SK-N-SH (cell line): ENCODE results near the gene EIF2D. TPM values are rescaled to one million over a fixed set of nuclear protein-coding genes. Genes with fewer than 3 reads are reported as not detected.

Experiments used
- CTCF ChIA-PET: fragments of 300-600, 350-600 bp; formaldehyde crosslinking; extraction: SDS; loops from one replicate; lab custom pipeline; 2021; lab: Yijun Ruan, JAX
- POLR2A ChIA-PET: fragments of 350-600 bp; sonication (Branson Sonifier 250); formaldehyde crosslinking; extraction: SDS; loops from one replicate; lab custom pipeline; 2020; ENCODE audit warnings: antibody characterized with exemption, inconsistent platforms; lab: Yijun Ruan, JAX
- DNase-seq: peaks from one replicate; pipeline ENCODE4 v3.0.0; 2012
- H2AFZ ChIP-seq: fragments of 200-600 bp; sonication (generic); 2 replicates; pipeline ENCODE4 v1.8.1; 2016; ENCODE audit warnings: antibody characterized with exemption, mild to moderate bottlenecking, low read depth
- H3F3A ChIP-seq: fragments of 200-600 bp; sonication (generic); replicated peaks from 2 replicates; pipeline ENCODE3; 2016; ENCODE audit warnings: antibody characterized with exemption, mild to moderate bottlenecking; ENCODE audit not compliant: insufficient read depth
- H3K27ac ChIP-seq, 2 experiments: fragments of 200-500 bp in 1 of 2; fragments of 200-600 bp in 1 of 2; sonication (Bioruptor generic) in 1 of 2; sonication (generic), shearing (Covaris generic) in 1 of 2; 2 replicates each; pipeline versions ENCODE4 v1.5.1 to v1.6.1; 2014 to 2016; ENCODE audit warnings: low read depth in 2 of 2, inconsistent platforms in 1 of 2, low read length in 1 of 2, mild to moderate bottlenecking in 1 of 2, mixed read lengths in 1 of 2
- H3K27me3 ChIP-seq: fragments of 200-600 bp; sonication (generic), shearing (Covaris generic); 2 replicates; pipeline ENCODE4 v1.6.1; 2016; ENCODE audit warnings: mixed run types; ENCODE audit not compliant: insufficient read depth
- H3K36me3 ChIP-seq, 2 experiments: fragments of 200-500 bp in 1 of 2; fragments of 200-600 bp in 1 of 2; sonication (Bioruptor generic) in 1 of 2; sonication (generic) in 1 of 2; replicated peaks in 1 of 2; 2 replicates each; pipeline versions ENCODE3 to v1.5.1; 2014 to 2016; ENCODE audit warnings: low read length in 1 of 2, mild to moderate bottlenecking in 1 of 2; ENCODE audit not compliant: insufficient read depth in 2 of 2, control insufficient read depth in 1 of 2
- H3K4me1 ChIP-seq, 2 experiments: fragments of 200-500 bp in 1 of 2; fragments of 200-600 bp in 1 of 2; sonication (Bioruptor generic) in 1 of 2; sonication (generic), shearing (Covaris generic) in 1 of 2; 2 replicates each; pipeline versions ENCODE4 v1.5.1 to v1.6.1; 2014 to 2016; ENCODE audit warnings: low read depth in 1 of 2, low read length in 1 of 2, mixed run types in 1 of 2; ENCODE audit not compliant: insufficient read depth in 2 of 2, control insufficient read depth in 1 of 2
- H3K4me2 ChIP-seq: fragments of 200-600 bp; sonication (generic), shearing (Covaris generic); 2 replicates; pipeline ENCODE4 v1.6.1; 2017; ENCODE audit warnings: mixed run types
- H3K4me3 ChIP-seq, 2 experiments: fragments of 200-500 bp in 1 of 2; fragments of 200-600 bp in 1 of 2; sonication (Bioruptor generic) in 1 of 2; sonication (generic), shearing (Covaris generic) in 1 of 2; 2 replicates each; pipeline versions ENCODE4 v1.5.1 to v1.8.1; 2014 to 2016; ENCODE audit warnings: low read depth in 2 of 2, inconsistent platforms in 1 of 2, low read length in 1 of 2, mild to moderate bottlenecking in 1 of 2, mixed read lengths in 1 of 2, moderate library complexity in 1 of 2
- H3K79me2 ChIP-seq: fragments of 200-600 bp; sonication (generic); 2 replicates; pipeline ENCODE4 v1.8.1; 2017; ENCODE audit warnings: mild to moderate bottlenecking; ENCODE audit not compliant: insufficient read depth
- H3K9ac ChIP-seq: fragments of 200-600 bp; sonication (generic); 2 replicates; pipeline ENCODE4 v1.6.1; 2017; ENCODE audit warnings: mixed run types
- H3K9me2 ChIP-seq: fragments of 200-600 bp; sonication (generic); 2 replicates; pipeline ENCODE4 v1.6.1; 2017; ENCODE audit warnings: mixed run types
- H3K9me3 ChIP-seq: fragments of 200-600 bp; sonication (generic); 2 replicates; pipeline ENCODE4 v1.6.1; 2017; ENCODE audit warnings: mixed run types, mild to moderate bottlenecking, moderate library complexity
- H4K20me1 ChIP-seq: fragments of 200-600 bp; sonication (generic); 2 replicates; pipeline ENCODE4 v1.6.1; 2017; ENCODE audit warnings: mild to moderate bottlenecking, mixed run types; ENCODE audit not compliant: insufficient read depth
- CHD2 ChIP-seq: fragments of 150-350 bp; IDR thresholded peaks from 2 replicates; pipeline ENCODE4 v1.6.1; 2018; ENCODE audit warnings: low read length; ENCODE audit not compliant: partially characterized antibody
- CTCF ChIP-seq: fragments of 200-600 bp; sonication (generic); IDR thresholded peaks from 2 replicates; pipeline ENCODE4 v1.6.1; 2017; ENCODE audit warnings: antibody characterized with exemption, mild to moderate bottlenecking, moderate library complexity
- IRF3 ChIP-seq: fragments of 150-350 bp; IDR thresholded peaks from 2 replicates; pipeline ENCODE4 v1.6.1; 2016; ENCODE audit warnings: mild to moderate bottlenecking, low read depth, low read length
- JUND ChIP-seq: IDR thresholded peaks from 2 replicates; pipeline ENCODE4 v1.4.0; 2012
- MEF2A ChIP-seq: IDR thresholded peaks from 2 replicates; pipeline ENCODE4 v1.4.0; 2012; ENCODE audit warnings: low read depth, borderline replicate concordance
- NFIC ChIP-seq: IDR thresholded peaks from 2 replicates; pipeline ENCODE4 v1.4.0; 2012; ENCODE audit warnings: borderline replicate concordance
- RAD21 ChIP-seq: IDR thresholded peaks from 2 replicates; pipeline ENCODE4 v1.6.1; 2012; ENCODE audit warnings: mild to moderate bottlenecking, low read length
- RCOR1 ChIP-seq: fragments of 150-350 bp; IDR thresholded peaks from 2 replicates; pipeline ENCODE4 v1.6.1; 2017; ENCODE audit warnings: antibody characterized with exemption, low read length
- RXRA ChIP-seq: IDR thresholded peaks from 2 replicates; pipeline ENCODE4 v1.4.0; 2012; ENCODE audit warnings: low read depth, mild to moderate bottlenecking, borderline replicate concordance
- SMC3 ChIP-seq: IDR thresholded peaks from 2 replicates; pipeline ENCODE4 v1.6.1; 2012; ENCODE audit warnings: low read depth, low read length, improper control_type of control experiment
- TAF1 ChIP-seq: IDR thresholded peaks from 2 replicates; pipeline ENCODE4 v1.6.1; 2012; ENCODE audit warnings: low read depth, mild to moderate bottlenecking, low read length, moderate library complexity, borderline replicate concordance
- TCF12 ChIP-seq: IDR thresholded peaks from 2 replicates; pipeline ENCODE4 v1.4.0; 2012
- TEAD4 ChIP-seq: IDR thresholded peaks from 2 replicates; pipeline ENCODE4 v1.4.0; 2012; ENCODE audit warnings: mild to moderate bottlenecking, borderline replicate concordance; ENCODE audit not compliant: insufficient read depth
- USF2 ChIP-seq: fragments of 150-350 bp; IDR thresholded peaks from 2 replicates; pipeline ENCODE4 v1.6.1; 2017; ENCODE audit warnings: antibody characterized with exemption, low read length, low read depth, borderline replicate concordance
- ZBTB33 ChIP-seq: IDR thresholded peaks from 2 replicates; pipeline ENCODE4 v1.4.0; 2012; ENCODE audit warnings: low read depth, borderline replicate concordance
- WGBS: methylation state at CpG from one replicate; pipeline ENCODE4 v1.1.6; 2017; ENCODE audit warnings: low lambda C conversion rate; 5-methylcytosine and 5-hydroxymethylcytosine counted together
- polyA plus RNA-seq, 3 experiments: library from polyadenylated mRNA; depleted of rRNA; stranded (reverse); fragments of >200 nt; gene quantifications; 2 replicates each; pipeline ENCODE4 v1.2.3, GENCODE V29; 2012

EIF2D gene
- polyA plus RNA-seq, 1 of the 3 experiments (the other 2 are of a cell fraction), result 59.5 TPM

GRCh38 chr1:206591696-206592095 is 20.6 kb downstream of the EIF2D start:
- H3K4me2 ChIP-seq, result no peak overlapping the region
- H3K4me1 ChIP-seq, result peaks cover 5 to 25% of the 10 kb centered on the region in 2 experiments
- H3K9ac ChIP-seq, result no peak overlapping the region
- H3F3A ChIP-seq, result peaks cover 24% of the 10 kb centered on the region
- H2AFZ ChIP-seq, result no peak overlapping the region
- DNase-seq, result no peak
- no peaks in the 10 kb centered on the region for H3K9me3 ChIP-seq
- no peak overlapping the region for H3K4me3 ChIP-seq
- peaks cover 13 to 74% of the 10 kb centered on the region in 2 experiments for H3K36me3 ChIP-seq
- H3K79me2 ChIP-seq, result no peaks in the 10 kb centered on the region
- no peak overlapping the region for H3K27ac ChIP-seq
- H3K27me3 ChIP-seq, result no peaks in the 10 kb centered on the region
- ChIA-PET POLR2A (no interaction called here), CTCF (interaction anchor here (0.7 to 3.6 kb wide), 8 partner anchors 8 to 114 kb away, joined by 3 to 24 read pairs (median 4); partner anchors contain the start of gene EIF2D)
- WGBS, result 99% methylated on average over 9 of the region's 9 CpGs
- TF ChIP-seq NFIC, result no peak
- TF ChIP-seq JUND, result no peak
- no peak for TF ChIP-seq TAF1
- TF ChIP-seq RXRA, result no peak
- H4K20me1 ChIP-seq, result no peaks in the 10 kb centered on the region
- H3K9me2 ChIP-seq, result no peaks in the 10 kb centered on the region

- Histone ChIP-seq H2AFZ (no peak overlapping the region), H3K9ac (no peak overlapping the region), H3K36me3 (peaks cover 12 to 70% of the 10 kb centered on the region in 2 experiments), H3K9me2 (no peaks in the 10 kb centered on the region), H3F3A (peaks cover 24% of the 10 kb centered on the region), H3K27ac (no peak overlapping the region), H3K4me2 (no peak overlapping the region), H3K27me3 (no peaks in the 10 kb centered on the region), H3K9me3 (no peaks in the 10 kb centered on the region), H3K79me2 (no peaks in the 10 kb centered on the region), H3K4me1 (peaks cover 5 to 25% of the 10 kb centered on the region in 2 experiments), H3K4me3 (no peak overlapping the region), H4K20me1 (no peaks in the 10 kb centered on the region)
- TF ChIP-seq TEAD4, result no peak
- no peak for TF ChIP-seq RCOR1
- no peak for TF ChIP-seq JUND
- TF ChIP-seq RAD21, result no peak
- no peak for TF ChIP-seq CHD2
- peak; percentile 21; the same call in 1 of the 2 replicates for TF ChIP-seq TCF12
- TF ChIP-seq USF2, result no peak
- POLR2A ChIA-PET, result no interaction called here
- 83% methylated on average over 5 of the region's 5 CpGs for WGBS
- CTCF ChIA-PET, result interaction anchor here (0.7 to 3.6 kb wide), 8 partner anchors 8 to 114 kb away, joined by 3 to 24 read pairs (median 4); partner anchors contain the start of gene EIF2D
- DNase-seq, result no peak
These were observed 21.0 kb downstream of the EIF2D start for GRCh38 chr1:206591226-206591625.

GRCh38 chr1:206590025-206590758 is 22.1 kb downstream of the EIF2D start:
- 61% methylated on average over 8 of the region's 8 CpGs for WGBS
- H3K9me3 ChIP-seq, result no peaks in the 10 kb centered on the region
- H3K27me3 ChIP-seq, result no peaks in the 10 kb centered on the region
- no peak overlapping the region for H3K9ac ChIP-seq
- peak overlapping the region; percentile 56; the same call in 1 of the 2 replicates for H3K4me2 ChIP-seq
- H4K20me1 ChIP-seq, result no peaks in the 10 kb centered on the region
- H3K4me3 ChIP-seq, result no peak overlapping the region
- peak overlapping the region; percentile 79 to 80; a peak in 3 of 4 replicates for H3K27ac ChIP-seq
- peaks cover 24% of the 10 kb centered on the region for H3F3A ChIP-seq
- H3K36me3 ChIP-seq, result peaks cover 12 to 62% of the 10 kb centered on the region in 2 experiments
- peaks cover 5 to 25% of the 10 kb centered on the region in 2 experiments for H3K4me1 ChIP-seq
- DNase-seq, result no peak
- CTCF ChIA-PET, result interaction anchor here (1.0 to 12.7 kb wide), 3 partner anchors 16 to 84 kb away, joined by 3 to 241 read pairs (median 4); no protein-coding TSS in a partner anchor
- POLR2A ChIA-PET, result no interaction called here
- H2AFZ ChIP-seq, result no peak overlapping the region
- H3K79me2 ChIP-seq, result no peaks in the 10 kb centered on the region
- no peaks in the 10 kb centered on the region for H3K9me2 ChIP-seq
- no peak for TF ChIP-seq RXRA
- no peak for TF ChIP-seq ZBTB33
- no peak for TF ChIP-seq SMC3
- TF ChIP-seq IRF3, result no peak
- no peak for TF ChIP-seq MEF2A
- TF ChIP-seq CTCF, result peak; percentile 49
